PFSK-1 (cell line): ENCODE results near the gene APOC4.

Experiments
- FOXP2 ChIP-seq: optimal IDR thresholded peaks from 2 replicates; pipeline ENCODE3; 2011; ENCODE audit warnings: borderline replicate concordance, control low read depth, inconsistent platforms; ENCODE audit not compliant: insufficient read depth; ENCODE audit errors: extremely low read length, extremely low read depth
- POLR2AphosphoS5 ChIP-seq: IDR thresholded peaks from 2 replicates; pipeline ENCODE4 v1.6.1; 2012; ENCODE audit warnings: low read depth, mild to moderate bottlenecking, control low read depth, low read length, moderate library complexity
- REST ChIP-seq, 2 experiments: IDR thresholded peaks; 2 replicates each; pipeline versions ENCODE4 v1.6.1 to v1.8.0; 2011 to 2012; ENCODE audit warnings: low read depth in 2 of 2, low read length in 2 of 2, control low read depth in 1 of 2, inconsistent platforms in 1 of 2, mild to moderate bottlenecking in 1 of 2, moderate library complexity in 1 of 2; ENCODE audit not compliant: insufficient read depth in 1 of 2
- SIN3A ChIP-seq: IDR thresholded peaks from 2 replicates; pipeline ENCODE4 v1.6.1; 2012; ENCODE audit warnings: mild to moderate bottlenecking, low read length, moderate library complexity, borderline replicate concordance; ENCODE audit not compliant: insufficient read depth
- TAF1 ChIP-seq: IDR thresholded peaks from 2 replicates; pipeline ENCODE4 v1.6.1; 2012; ENCODE audit warnings: low read length, control low read depth, borderline replicate concordance; ENCODE audit not compliant: insufficient read depth

The APOC4 gene

GRCh38 chr19:44974857-44975256 lies 32.8 kb downstream of the APOC4 start:
- TF ChIP-seq FOXP2 (no peak), REST (IDR thresholded peaks at IDR 0.05; ENCODE audit: insufficient read depth in 1 of 2, low read depth in 2 of 2, low read length in 2 of 2) (no peak), POLR2AphosphoS5 (no peak), SIN3A (no peak), TAF1 (no peak)

GRCh38 chr19:44975444-44975843 lies 33.4 kb downstream of the APOC4 start:
- TF ChIP-seq REST (IDR thresholded peaks at IDR 0.05; ENCODE audit: insufficient read depth in 1 of 2, low read depth in 2 of 2, low read length in 2 of 2): no peak
- TF ChIP-seq TAF1: no peak
- no peak for TF ChIP-seq FOXP2
- TF ChIP-seq SIN3A: no peak
- TF ChIP-seq POLR2AphosphoS5: no peak

- TF ChIP-seq SIN3A (no peak), POLR2AphosphoS5 (no peak), TAF1 (no peak)
Observed at GRCh38 chr19:44984005-44984404, 42.0 kb downstream of the APOC4 start.

GRCh38 chr19:44985445-44985844 lies 43.4 kb downstream of the APOC4 start:
- no peak for TF ChIP-seq REST (IDR thresholded peaks at IDR 0.05; ENCODE audit: insufficient read depth in 1 of 2, low read depth in 2 of 2, low read length in 2 of 2)
- no peak for TF ChIP-seq TAF1
- no peak for TF ChIP-seq FOXP2
- TF ChIP-seq SIN3A: no peak
- TF ChIP-seq POLR2AphosphoS5: no peak

GRCh38 chr19:44986389-44986788 lies 44.4 kb downstream of the APOC4 start:
- TF ChIP-seq REST (IDR thresholded peaks at IDR 0.05; ENCODE audit: insufficient read depth in 1 of 2, low read depth in 2 of 2, low read length in 2 of 2): no peak
